ENCODE results near the gene BCR.

Gene BCR

GRCh38 chr22:23184100-23184763, 3.9 kb downstream of the BCR start:
- H3K27ac ChIP-seq (replicated peaks) = peak overlapping the region; percentile 89
- H3K27me3 ChIP-seq (ENCODE audit: insufficient read depth, poor library complexity, severe bottlenecking) = no peaks in the 10 kb centered on the region
- DNase-seq (ENCODE audit: low read depth in 1 of 2, low spot score in 1 of 2) = no peak
- H3K4me3 ChIP-seq (replicated peaks; ENCODE audit: insufficient read depth, low read length) = peak overlapping the region; percentile 38
- TF ChIP-seq REST (IDR thresholded peaks at IDR 0.05; ENCODE audit: insufficient replicate concordance, low read depth) (no peak), GABPA (IDR thresholded peaks at IDR 0.05; ENCODE audit: low read depth) (no peak), POLR2AphosphoS5 (IDR thresholded peaks at IDR 0.05; ENCODE audit: low read depth) (no peak), SPI1 (IDR thresholded peaks at IDR 0.05; ENCODE audit: borderline replicate concordance, low read depth) (no peak), CTCF (IDR thresholded peaks at IDR 0.05; ENCODE audit: insufficient read depth, low read length) (no peak)

- H3K27me3 ChIP-seq (ENCODE audit: insufficient read depth, poor library complexity, severe bottlenecking) = no peaks in the 10 kb centered on the region
- TF ChIP-seq SPI1 (IDR thresholded peaks at IDR 0.05; ENCODE audit: borderline replicate concordance, low read depth) = peak; percentile 23; the same call in 1 of the 2 replicates
- TF ChIP-seq CTCF (IDR thresholded peaks at IDR 0.05; ENCODE audit: insufficient read depth, low read length) = no peak
- no peak for TF ChIP-seq GABPA (IDR thresholded peaks at IDR 0.05; ENCODE audit: low read depth)
- no peak for TF ChIP-seq POLR2AphosphoS5 (IDR thresholded peaks at IDR 0.05; ENCODE audit: low read depth)
- no peak for TF ChIP-seq REST (IDR thresholded peaks at IDR 0.05; ENCODE audit: insufficient replicate concordance, low read depth)
- H3K4me3 ChIP-seq (replicated peaks; ENCODE audit: insufficient read depth, low read length) = peak overlapping the region; percentile 38
- DNase-seq (ENCODE audit: low read depth in 1 of 2, low spot score in 1 of 2) = no peak
- H3K27ac ChIP-seq (replicated peaks) = peak overlapping the region; percentile 89
Measured at GRCh38 chr22:23184764-23185113, 4.4 kb downstream of the BCR start.

GRCh38 chr22:23187211-23187610, 6.9 kb downstream of the BCR start:
- no peak for TF ChIP-seq REST (IDR thresholded peaks at IDR 0.05; ENCODE audit: insufficient replicate concordance, low read depth)
- no peak for TF ChIP-seq SPI1 (IDR thresholded peaks at IDR 0.05; ENCODE audit: borderline replicate concordance, low read depth)
- no peak for TF ChIP-seq GABPA (IDR thresholded peaks at IDR 0.05; ENCODE audit: low read depth)
- TF ChIP-seq POLR2AphosphoS5 (IDR thresholded peaks at IDR 0.05; ENCODE audit: low read depth) = no peak
- no peak for TF ChIP-seq CTCF (IDR thresholded peaks at IDR 0.05; ENCODE audit: insufficient read depth, low read length)
- H3K27me3 ChIP-seq (ENCODE audit: insufficient read depth, poor library complexity, severe bottlenecking) = no peaks in the 10 kb centered on the region
- DNase-seq (ENCODE audit: low read depth in 1 of 2, low spot score in 1 of 2) = no peak
- H3K27ac ChIP-seq (replicated peaks) = no peak overlapping the region
- no peak overlapping the region for H3K4me3 ChIP-seq (replicated peaks; ENCODE audit: insufficient read depth, low read length)
